PC-9 (cell line): ENCODE measurements around the gene RBM18. TPM values are rescaled to one million over a fixed set of nuclear protein-coding genes. Genes with fewer than 3 reads are reported as not detected.
A peak's percentile ranks its signal among the peaks of the same experiment; 100 is the strongest.

ENCODE experiments used
- BruUV-seq: library from RNA; stranded (reverse); fragments of 400-500 nt; replicated peaks from 2 replicates; lab custom pipeline; 2021; lab: Mats Ljungman, UMichigan
- CTCF ChIA-PET: fragments of 300-600 bp; sonication (Branson Sonifier 250); formaldehyde crosslinking; loops from one replicate; lab custom pipeline; 2022; ENCODE audit warnings: antibody characterized with exemption; lab: Charles Lee
- POLR2A ChIA-PET: fragments of 300-600 bp; sonication (Branson Sonifier 250); formaldehyde crosslinking; loops from one replicate; lab custom pipeline; 2022; ENCODE audit warnings: antibody characterized with exemption; ENCODE audit not compliant: unreplicated experiment; lab: Charles Lee
- DNase-seq, 2 experiments: peaks; one replicate each; pipeline versions ENCODE4 v3.0.0 to v3.0.0-alpha.2; 2015 to 2022; ENCODE audit warnings: mixed read lengths in 1 of 2
- H2AFZ ChIP-seq: fragments of 200-600 bp; sonication (generic); 2 replicates; pipeline ENCODE4 v1.8.1; 2017; ENCODE audit warnings: antibody characterized with exemption
- H3F3A ChIP-seq: fragments of 200-600 bp; sonication (generic); 2 replicates; pipeline ENCODE4 v1.8.1; 2017; ENCODE audit warnings: antibody characterized with exemption, mild to moderate bottlenecking, low read depth; ENCODE audit not compliant: insufficient read depth
- H3K27ac ChIP-seq: fragments of 200-600 bp; sonication (generic); 2 replicates; pipeline ENCODE4 v1.6.1; 2016; ENCODE audit warnings: mixed run types
- H3K27me3 ChIP-seq: fragments of 200-600 bp; sonication (generic); 2 replicates; pipeline ENCODE4 v1.6.1; 2016; ENCODE audit warnings: low read depth, mixed run types; ENCODE audit not compliant: insufficient read depth
- H3K36me3 ChIP-seq: fragments of 200-600 bp; sonication (generic); 2 replicates; pipeline ENCODE4 v1.6.1; 2016; ENCODE audit warnings: low read depth, mixed run types
- H3K4me1 ChIP-seq: fragments of 200-600 bp; sonication (generic); replicated peaks from 2 replicates; pipeline ENCODE4 v1.6.1; 2016; ENCODE audit warnings: mixed run types; ENCODE audit not compliant: insufficient read depth
- H3K4me2 ChIP-seq: fragments of 200-600 bp; sonication (generic); 2 replicates; pipeline ENCODE4 v1.6.1; 2017; ENCODE audit warnings: mixed run types
- H3K4me3 ChIP-seq: fragments of 200-600 bp; sonication (generic); 2 replicates; pipeline ENCODE4 v1.6.1; 2016; ENCODE audit warnings: mixed run types
- H3K79me2 ChIP-seq: fragments of 200-600 bp; sonication (generic); 2 replicates; pipeline ENCODE4 v1.6.1; 2017; ENCODE audit warnings: low read depth, mixed run types
- H3K9me2 ChIP-seq: fragments of 200-600 bp; sonication (generic); 2 replicates; pipeline ENCODE4 v1.8.1; 2017; ENCODE audit warnings: mild to moderate bottlenecking; ENCODE audit not compliant: insufficient read depth
- H3K9me3 ChIP-seq: fragments of 200-600 bp; sonication (generic); 2 replicates; pipeline ENCODE4 v1.8.1; 2016; ENCODE audit warnings: low read depth; ENCODE audit not compliant: insufficient read depth
- H4K20me1 ChIP-seq: fragments of 200-600 bp; sonication (generic); 2 replicates; pipeline ENCODE4 v1.8.1; 2017; ENCODE audit not compliant: insufficient read depth
- CTCF ChIP-seq: fragments of 200-600 bp; sonication (generic); conservative IDR thresholded peaks from 2 replicates; pipeline ENCODE4 v1.6.1; 2017; ENCODE audit warnings: mixed run types, antibody characterized with exemption, mild to moderate bottlenecking, moderate library complexity
- EZH2 ChIP-seq: fragments of 200-600 bp; sonication (generic); IDR thresholded peaks from 2 replicates; pipeline ENCODE4 v1.8.0; 2017; ENCODE audit warnings: antibody characterized with exemption, low read depth
- intact Hi-C: fragments of 100-400 bp; cut with micrococcal nuclease; formaldehyde crosslinking; loops from one replicate; pipeline ENCODE4 v1.10.0; 2022; ENCODE audit not compliant: unreplicated experiment
- total RNA-seq: library from RNA; stranded (reverse); gene quantifications from 2 replicates; pipeline ENCODE4 v1.2.3, GENCODE V29; 2021

Gene RBM18
- total RNA-seq, 1 experiment from 2014 or later = 15.1 TPM

GRCh38 chr9:122262073-122262472, 2.6 kb downstream of the RBM18 start:
- H3K9me2 ChIP-seq = no peaks in the 10 kb centered on the region
- ChIA-PET CTCF (no interaction called here), POLR2A (no interaction called here)
- peaks cover 18% of the 10 kb centered on the region for H3K4me1 ChIP-seq
- no peak overlapping the region for H3K4me3 ChIP-seq
- no peak overlapping the region for H3K27ac ChIP-seq
- no TSS peak for BruUV-seq
- intact Hi-C loops = no loop called here
- H3F3A ChIP-seq = peaks cover 13% of the 10 kb centered on the region; the same call in 1 of the 2 replicates
- no peaks in the 10 kb centered on the region for H3K9me3 ChIP-seq
- H4K20me1 ChIP-seq = no peaks in the 10 kb centered on the region
- 0 out of 2 replicates have a peak, but pooled peaks cover 4% of the 10 kb centered on the region for H3K36me3 ChIP-seq
- H3K79me2 ChIP-seq = peaks cover 42% of the 10 kb centered on the region
- no peak overlapping the region for H2AFZ ChIP-seq
- TF ChIP-seq EZH2 = no peak
- no peak for TF ChIP-seq CTCF
- no peaks in the 10 kb centered on the region for H3K27me3 ChIP-seq
- no peak for DNase-seq
- no peak overlapping the region for H3K4me2 ChIP-seq

- ChIA-PET CTCF (no interaction called here), POLR2A (no interaction called here)
- Histone ChIP-seq H2AFZ (no peak overlapping the region), H3K9me2 (no peaks in the 10 kb centered on the region), H3K27me3 (no peaks in the 10 kb centered on the region), H4K20me1 (no peaks in the 10 kb centered on the region), H3K4me2 (no peak overlapping the region), H3K4me1 (peaks cover 18% of the 10 kb centered on the region), H3K4me3 (no peak overlapping the region), H3K27ac (no peak overlapping the region), H3K79me2 (peaks cover 36% of the 10 kb centered on the region), H3K36me3 (0 out of 2 replicates have a peak, but pooled peaks cover 4% of the 10 kb centered on the region), H3F3A (peaks cover 13% of the 10 kb centered on the region; the same call in 1 of the 2 replicates), H3K9me3 (no peaks in the 10 kb centered on the region)
- DNase-seq = peak; percentile 37 to 51
- BruUV-seq = no TSS peak
- intact Hi-C loops = no loop called here
- no peak for TF ChIP-seq CTCF
- TF ChIP-seq EZH2 = no peak
Observed at GRCh38 chr9:122261469-122261881, 3.2 kb downstream of the RBM18 start.

GRCh38 chr9:122258886-122259415, 5.7 kb downstream of the RBM18 start:
- DNase-seq = no peak
- H2AFZ ChIP-seq = no peak overlapping the region
- ChIA-PET POLR2A (no interaction called here), CTCF (no interaction called here)
- H3K9me2 ChIP-seq = no peaks in the 10 kb centered on the region
- intact Hi-C loops = no loop called here
- H3K9me3 ChIP-seq = no peaks in the 10 kb centered on the region
- no peak overlapping the region for H3K4me2 ChIP-seq
- H3F3A ChIP-seq = peaks cover 2% of the 10 kb centered on the region; the same call in 1 of the 2 replicates
- TF ChIP-seq EZH2 (no peak), CTCF (no peak)
- H3K27ac ChIP-seq = no peak overlapping the region
- no TSS peak for BruUV-seq
- H3K27me3 ChIP-seq = no peaks in the 10 kb centered on the region
- peaks cover 10% of the 10 kb centered on the region for H3K4me1 ChIP-seq
- H3K79me2 ChIP-seq = peaks cover 18% of the 10 kb centered on the region
- H3K36me3 ChIP-seq = 0 out of 2 replicates have a peak, but pooled peaks cover 4% of the 10 kb centered on the region
- H4K20me1 ChIP-seq = 0 out of 2 replicates have a peak, but pooled peaks cover 4% of the 10 kb centered on the region
- no peak overlapping the region for H3K4me3 ChIP-seq
